ENCODE data around the gene CLCN1. TPM values are rescaled to one million over a fixed set of nuclear protein-coding genes. Genes with fewer than 3 reads are reported as not detected.

Gene CLCN1
- total and polyA plus RNA-seq, 2 of the 4 experiments (the other 2 are of a cell fraction), result not detected

GRCh38 chr7:143399151-143399550 is 83.2 kb downstream of the CLCN1 start:
- H3K36me3 ChIP-seq (ENCODE audit: control insufficient read depth, insufficient read depth, low read length), result no peaks in the 10 kb centered on the region
- TF ChIP-seq POLR2A (IDR thresholded peaks at IDR 0.05; ENCODE audit: low read depth, low read length) (no peak), RFX5 (IDR thresholded peaks at IDR 0.05; ENCODE audit: low read depth, low read length) (no peak), MAFK (IDR thresholded peaks at IDR 0.05; ENCODE audit: low read depth, low read length) (no peak), USF2 (IDR thresholded peaks at IDR 0.05; ENCODE audit: low read depth, low read length) (no peak)
- H3K79me1 ChIP-seq (ENCODE audit: low read depth in 1 of 2, low read length in 2 of 2), result no peaks in the 10 kb centered on the region; a peak in 1 of 4 replicates
- no peak overlapping the region for H4K5ac ChIP-seq (ENCODE audit: low read depth, low read length)
- no peak overlapping the region for H3K4ac ChIP-seq (ENCODE audit: low read depth, low read length)
- no peak overlapping the region for H2BK120ac ChIP-seq (ENCODE audit: low read depth, low read length)
- H3K9ac ChIP-seq (ENCODE audit: low read depth, low read length), result no peak overlapping the region
- no peak overlapping the region for H2BK20ac ChIP-seq (ENCODE audit: low read depth, low read length)
- peaks cover 3% of the 10 kb centered on the region; the same call in 1 of the 2 replicates for H3K4me1 ChIP-seq (ENCODE audit: control insufficient read depth, insufficient read depth, low read length)
- H2AK9ac ChIP-seq (replicated peaks; ENCODE audit: low read depth, low read length, poor library complexity), result no peak overlapping the region
- 96% methylated on average over 5 of the region's 8 CpGs; no CpG with 5 or more reads in 1 of the 2 experiments for WGBS, 2 experiments (ENCODE audit: extremely low coverage in 2 of 2, insufficient read length in 1 of 2)
- no peak overlapping the region for H3K23ac ChIP-seq (ENCODE audit: low read depth, low read length)
- BruUV-seq (replicated peaks), result no TSS peak
- H3K56ac ChIP-seq (ENCODE audit: extremely low read depth, insufficient read depth, low read length), result no peak overlapping the region
- no peak overlapping the region for H3K4me3 ChIP-seq (ENCODE audit: insufficient read depth, low read depth, low read length)
- dilution Hi-C loops (cut with HindIII; ENCODE audit: low sequenced_read_pairs, unreplicated experiment), result no loop called here
- no peak for DNase-seq
- peaks cover 10% of the 10 kb centered on the region for H3K27me3 ChIP-seq (ENCODE audit: control insufficient read depth, insufficient read depth, low read length)
- H3K27ac ChIP-seq (ENCODE audit: insufficient read depth, low read length), result no peak overlapping the region
- CTCF ChIA-PET, result no interaction called here
- peaks cover under 1% of the 10 kb centered on the region; the same call in 1 of the 2 replicates for H4K20me1 ChIP-seq (ENCODE audit: insufficient read depth, low read length)
- no peak overlapping the region for H2AK5ac ChIP-seq (ENCODE audit: low read depth, low read length)
- H3K9me3 ChIP-seq (ENCODE audit: control insufficient read depth, insufficient read depth, low read length), result no peaks in the 10 kb centered on the region
- no peak overlapping the region for H2BK15ac ChIP-seq (ENCODE audit: low read depth, low read length)
- intact Hi-C loops (cut with micrococcal nuclease), result no loop called here
- no peak for ATAC-seq (ENCODE audit: low read depth)
- H3K4me2 ChIP-seq (ENCODE audit: low read depth, low read length), result no peak overlapping the region
- no peak overlapping the region for H3K18ac ChIP-seq (ENCODE audit: low read depth, low read length)
- peaks cover 7% of the 10 kb centered on the region; the same call in 1 of the 2 replicates for H3K9me1 ChIP-seq (ENCODE audit: insufficient read depth, low read length)
- no peak overlapping the region for H2BK5ac ChIP-seq (ENCODE audit: low read depth, low read length, poor library complexity, severe bottlenecking)
- POLR2A ChIA-PET (ENCODE audit: unreplicated experiment), result no interaction called here
- in situ Hi-C loops (cut with MboI; ENCODE audit: low sequenced_read_pairs), result no loop called here
- no peak overlapping the region for H2AFZ ChIP-seq (replicated peaks; ENCODE audit: low read length, poor library complexity)
- no peak overlapping the region for H3K14ac ChIP-seq (replicated peaks; ENCODE audit: low read depth, low read length)
- H4K91ac ChIP-seq (ENCODE audit: insufficient read depth, low read depth, low read length), result no peak overlapping the region
- H4K8ac ChIP-seq (ENCODE audit: low read depth in 2 of 2, low read length in 2 of 2), result no peak overlapping the region

Data from IMR-90 (cell line).